NB4 (cell line): Measurements from ENCODE around the gene AP1G2.

Experiments
- MYC ChIP-seq: IDR thresholded peaks from 2 replicates; pipeline ENCODE4 v1.6.1; 2011; ENCODE audit warnings: low read depth, low read length
- POLR2A ChIP-seq: IDR thresholded peaks from 2 replicates; pipeline ENCODE4 v1.6.1; 2011; ENCODE audit warnings: mild to moderate bottlenecking; ENCODE audit not compliant: insufficient read length; ENCODE audit errors: extremely low read depth
- TF ChIP-seq, protein P1 (sequence below): IDR thresholded peaks from one replicate; pipeline ENCODE4 v1.5.1; 2012; ENCODE audit warnings: low read depth, low read length
- TF ChIP-seq, protein P2 (sequence below): IDR thresholded peaks from 2 replicates; pipeline ENCODE4 v1.6.1; 2011; ENCODE audit warnings: low read depth, low read length

DNA sequence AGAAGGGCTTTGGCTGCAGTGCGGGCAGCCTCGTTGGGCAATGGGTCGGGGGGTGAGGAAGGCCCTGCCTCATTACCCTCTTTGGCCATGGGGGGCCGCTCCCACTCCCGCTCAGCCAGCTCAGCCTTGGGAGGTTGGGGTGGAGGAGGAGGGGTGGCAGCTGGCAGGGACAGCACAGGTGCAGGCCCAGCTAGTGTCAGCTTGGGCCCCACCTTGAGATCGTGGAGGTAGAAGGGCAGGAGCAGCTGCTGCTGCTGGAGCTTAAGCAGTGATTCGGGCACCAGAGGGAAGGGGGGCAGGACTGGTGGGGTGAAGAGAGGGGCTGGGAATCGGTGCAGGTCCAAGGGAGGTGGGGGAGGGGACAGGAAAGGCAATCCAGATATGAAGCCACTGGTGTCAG, 42.0 kb downstream of the AP1G2 start:
- TF ChIP-seq, protein P1, sequence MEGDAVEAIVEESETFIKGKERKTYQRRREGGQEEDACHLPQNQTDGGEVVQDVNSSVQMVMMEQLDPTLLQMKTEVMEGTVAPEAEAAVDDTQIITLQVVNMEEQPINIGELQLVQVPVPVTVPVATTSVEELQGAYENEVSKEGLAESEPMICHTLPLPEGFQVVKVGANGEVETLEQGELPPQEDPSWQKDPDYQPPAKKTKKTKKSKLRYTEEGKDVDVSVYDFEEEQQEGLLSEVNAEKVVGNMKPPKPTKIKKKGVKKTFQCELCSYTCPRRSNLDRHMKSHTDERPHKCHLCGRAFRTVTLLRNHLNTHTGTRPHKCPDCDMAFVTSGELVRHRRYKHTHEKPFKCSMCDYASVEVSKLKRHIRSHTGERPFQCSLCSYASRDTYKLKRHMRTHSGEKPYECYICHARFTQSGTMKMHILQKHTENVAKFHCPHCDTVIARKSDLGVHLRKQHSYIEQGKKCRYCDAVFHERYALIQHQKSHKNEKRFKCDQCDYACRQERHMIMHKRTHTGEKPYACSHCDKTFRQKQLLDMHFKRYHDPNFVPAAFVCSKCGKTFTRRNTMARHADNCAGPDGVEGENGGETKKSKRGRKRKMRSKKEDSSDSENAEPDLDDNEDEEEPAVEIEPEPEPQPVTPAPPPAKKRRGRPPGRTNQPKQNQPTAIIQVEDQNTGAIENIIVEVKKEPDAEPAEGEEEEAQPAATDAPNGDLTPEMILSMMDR = no peak
- TF ChIP-seq POLR2A = no peak
- TF ChIP-seq, protein P2, sequence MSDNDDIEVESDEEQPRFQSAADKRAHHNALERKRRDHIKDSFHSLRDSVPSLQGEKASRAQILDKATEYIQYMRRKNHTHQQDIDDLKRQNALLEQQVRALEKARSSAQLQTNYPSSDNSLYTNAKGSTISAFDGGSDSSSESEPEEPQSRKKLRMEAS = no peak
- no peak for TF ChIP-seq MYC
